NCI-H226 (cell line): Measurements from ENCODE around the gene KCNIP3.

ENCODE experiments used
- DNase-seq: peaks from one replicate; pipeline ENCODE4 v3.0.0-alpha.2; 2015

The KCNIP3 gene

GRCh38 chr2:95297639-95298395, 670 bp downstream of the KCNIP3 start:
- DNase-seq: no peak

- no peak for DNase-seq
Measured at GRCh38 chr2:95298486-95299111, 1.5 kb downstream of the KCNIP3 start.

GRCh38 chr2:95299961-95300360, 2.8 kb downstream of the KCNIP3 start:
- no peak for DNase-seq

- no peak for DNase-seq
Measured at GRCh38 chr2:95300450-95300849, 3.3 kb downstream of the KCNIP3 start.

GRCh38 chr2:95301186-95301585, 4.0 kb downstream of the KCNIP3 start:
- no peak for DNase-seq

- DNase-seq: no peak
Measured at GRCh38 chr2:95301876-95302641, 4.9 kb downstream of the KCNIP3 start.

GRCh38 chr2:95303191-95303919, 6.2 kb downstream of the KCNIP3 start:
- no peak for DNase-seq

- no peak for DNase-seq
Measured at GRCh38 chr2:95305380-95306061, 8.4 kb downstream of the KCNIP3 start.

GRCh38 chr2:95306336-95306895, 9.3 kb downstream of the KCNIP3 start:
- no peak for DNase-seq

GRCh38 chr2:95307036-95307435, 9.9 kb downstream of the KCNIP3 start:
- DNase-seq: no peak

GRCh38 chr2:95307878-95308277, 10.7 kb downstream of the KCNIP3 start:
- no peak for DNase-seq

GRCh38 chr2:95308426-95308990, 11.4 kb downstream of the KCNIP3 start:
- DNase-seq: no peak

GRCh38 chr2:95309599-95309998, 12.5 kb downstream of the KCNIP3 start:
- no peak for DNase-seq

GRCh38 chr2:95310216-95310615, 13.1 kb downstream of the KCNIP3 start:
- DNase-seq: no peak

- DNase-seq: no peak
Measured at GRCh38 chr2:95310651-95311050, 13.5 kb downstream of the KCNIP3 start.

- no peak for DNase-seq
Measured at GRCh38 chr2:95311815-95312542, 14.8 kb downstream of the KCNIP3 start.

- DNase-seq: no peak
Measured at GRCh38 chr2:95312543-95313201, 15.5 kb downstream of the KCNIP3 start.

GRCh38 chr2:95313296-95314131, 16.4 kb downstream of the KCNIP3 start:
- DNase-seq: no peak

- DNase-seq: no peak
Measured at GRCh38 chr2:95314598-95314963, 17.4 kb downstream of the KCNIP3 start.
